Astrocyte (in vitro differentiated cells and primary cell): ENCODE data around the gene DOCK7. TPM values are rescaled to one million over a fixed set of nuclear protein-coding genes. Genes with fewer than 3 reads are reported as not detected.

Experiments
- DNase-seq: peaks from one replicate; pipeline ENCODE4 v3.0.0-alpha.2; 2010; ENCODE audit warnings: low read depth
- FAIRE-seq: peaks from 2 replicates; lab custom pipeline; 2011; peaks lifted over from hg19 to GRCh38; lab: Jason Lieb, UNC
- H2AFZ ChIP-seq: 2 replicates; pipeline ENCODE4 v1.6.0; 2012; ENCODE audit warnings: low read depth, low read length, inconsistent platforms
- H3K27ac ChIP-seq: 2 replicates; pipeline ENCODE4 v1.5.1; 2011; ENCODE audit warnings: low read depth, low read length, inconsistent platforms
- H3K27me3 ChIP-seq: 2 replicates; pipeline ENCODE4 v1.6.0; 2011; ENCODE audit warnings: low read length, inconsistent platforms; ENCODE audit not compliant: insufficient read depth
- H3K36me3 ChIP-seq: 2 replicates; pipeline ENCODE4 v1.5.1; 2011; ENCODE audit warnings: low read length, inconsistent platforms; ENCODE audit not compliant: insufficient read depth
- H3K4me1 ChIP-seq: 2 replicates; pipeline ENCODE4 v1.5.1; 2011; ENCODE audit warnings: low read length, inconsistent platforms; ENCODE audit not compliant: insufficient read depth
- H3K4me2 ChIP-seq: 2 replicates; pipeline ENCODE4 v1.6.0; 2012; ENCODE audit warnings: low read length, inconsistent platforms
- H3K4me3 ChIP-seq: 2 replicates; pipeline ENCODE4 v1.5.1; 2011; ENCODE audit warnings: low read depth, mild to moderate bottlenecking, low read length, inconsistent platforms; ENCODE audit not compliant: insufficient read depth
- H3K79me2 ChIP-seq: 2 replicates; pipeline ENCODE4 v1.6.0; 2012; ENCODE audit warnings: mild to moderate bottlenecking, low read length, inconsistent platforms; ENCODE audit not compliant: insufficient read depth
- H3K9ac ChIP-seq: 2 replicates; pipeline ENCODE4 v1.6.0; 2012; ENCODE audit warnings: mild to moderate bottlenecking, low read length, inconsistent platforms
- H3K9me3 ChIP-seq: 2 replicates; pipeline ENCODE4 v1.5.1; 2012; ENCODE audit warnings: low read depth, mild to moderate bottlenecking, low read length, inconsistent platforms; ENCODE audit not compliant: insufficient read depth
- H4K20me1 ChIP-seq: 2 replicates; pipeline ENCODE4 v1.6.0; 2012; ENCODE audit warnings: low read length, inconsistent platforms; ENCODE audit not compliant: insufficient read depth
- H3K27ac Mint-ChIP-seq: one replicate; pipeline ENCODE4 v1.8.0; 2021; ENCODE audit warnings: mild to moderate bottlenecking, mixed read lengths; ENCODE audit not compliant: unreplicated experiment
- H3K27me3 Mint-ChIP-seq: one replicate; pipeline ENCODE4 v1.8.0; 2021; ENCODE audit warnings: low read depth, mixed read lengths; ENCODE audit not compliant: unreplicated experiment
- H3K36me3 Mint-ChIP-seq: one replicate; pipeline ENCODE4 v1.8.0; 2021; ENCODE audit warnings: low read depth, mixed read lengths; ENCODE audit not compliant: unreplicated experiment
- H3K4me1 Mint-ChIP-seq: one replicate; pipeline ENCODE4 v1.8.0; 2021; ENCODE audit warnings: low read depth, mixed read lengths; ENCODE audit not compliant: unreplicated experiment
- H3K4me3 Mint-ChIP-seq: one replicate; pipeline ENCODE4 v1.8.0; 2021; ENCODE audit warnings: mild to moderate bottlenecking, moderate library complexity, mixed read lengths; ENCODE audit not compliant: unreplicated experiment
- H3K9me3 Mint-ChIP-seq: one replicate; pipeline ENCODE4 v1.8.0; 2021; ENCODE audit warnings: mild to moderate bottlenecking, mixed read lengths; ENCODE audit not compliant: unreplicated experiment
- EZH2 ChIP-seq: IDR thresholded peaks from 2 replicates; pipeline ENCODE4 v1.6.1; 2012; ENCODE audit warnings: mild to moderate bottlenecking, low read length, inconsistent platforms; ENCODE audit not compliant: insufficient read depth
- total RNA-seq: library from RNA; stranded (reverse); gene quantifications from 2 replicates; pipeline ENCODE4 v1.2.1, GENCODE V29; 2021
- TF ChIP-seq, protein P1 (sequence below): IDR thresholded peaks from 2 replicates; pipeline ENCODE4 v1.5.1; 2011; ENCODE audit warnings: low read depth, mild to moderate bottlenecking, inconsistent platforms, low read length, moderate library complexity; ENCODE audit not compliant: insufficient read depth

DOCK7 gene
- total RNA-seq, 1 donor from 2014 or later, result 68.7 TPM

DNA sequence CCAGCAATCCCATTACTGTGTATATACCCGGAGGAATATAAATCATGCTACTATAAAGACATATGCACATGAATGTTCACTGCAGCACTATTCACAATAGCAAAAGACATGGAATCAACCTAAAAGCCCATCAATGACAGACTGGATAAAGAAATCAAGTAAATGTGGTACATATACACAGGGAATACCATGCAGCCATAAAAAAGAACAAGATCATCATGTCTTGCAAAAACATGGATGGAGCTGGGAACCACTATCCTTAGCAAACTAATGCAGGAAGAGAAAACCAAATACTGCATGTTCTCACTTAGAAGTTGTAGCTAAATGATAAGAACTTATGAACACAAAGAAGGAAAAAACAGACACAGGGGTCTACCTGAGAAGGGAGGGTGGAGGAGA, 97.2 kb downstream of the DOCK7 start:
- Histone ChIP-seq H3K4me1 (peaks cover 11% of the 10 kb centered on the region), H3K27me3 (no peaks in the 10 kb centered on the region), H3K4me2 (no peak overlapping the region), H3K4me3 (no peak overlapping the region), H3K27ac (no peak overlapping the region), H2AFZ (no peak overlapping the region), H3K36me3 (no peaks in the 10 kb centered on the region), H3K9me3 (no peaks in the 10 kb centered on the region), H3K9ac (no peak overlapping the region), H3K79me2 (no peaks in the 10 kb centered on the region), H4K20me1 (no peaks in the 10 kb centered on the region)
- no peaks in the 10 kb centered on the region for H3K9me3 Mint-ChIP-seq
- no peaks in the 10 kb centered on the region for H3K36me3 Mint-ChIP-seq
- peaks cover 44% of the 10 kb centered on the region for H3K4me1 Mint-ChIP-seq
- no peaks in the 10 kb centered on the region for H3K27me3 Mint-ChIP-seq
- FAIRE-seq, result no peak
- TF ChIP-seq EZH2, result no peak
- TF ChIP-seq, protein P1, sequence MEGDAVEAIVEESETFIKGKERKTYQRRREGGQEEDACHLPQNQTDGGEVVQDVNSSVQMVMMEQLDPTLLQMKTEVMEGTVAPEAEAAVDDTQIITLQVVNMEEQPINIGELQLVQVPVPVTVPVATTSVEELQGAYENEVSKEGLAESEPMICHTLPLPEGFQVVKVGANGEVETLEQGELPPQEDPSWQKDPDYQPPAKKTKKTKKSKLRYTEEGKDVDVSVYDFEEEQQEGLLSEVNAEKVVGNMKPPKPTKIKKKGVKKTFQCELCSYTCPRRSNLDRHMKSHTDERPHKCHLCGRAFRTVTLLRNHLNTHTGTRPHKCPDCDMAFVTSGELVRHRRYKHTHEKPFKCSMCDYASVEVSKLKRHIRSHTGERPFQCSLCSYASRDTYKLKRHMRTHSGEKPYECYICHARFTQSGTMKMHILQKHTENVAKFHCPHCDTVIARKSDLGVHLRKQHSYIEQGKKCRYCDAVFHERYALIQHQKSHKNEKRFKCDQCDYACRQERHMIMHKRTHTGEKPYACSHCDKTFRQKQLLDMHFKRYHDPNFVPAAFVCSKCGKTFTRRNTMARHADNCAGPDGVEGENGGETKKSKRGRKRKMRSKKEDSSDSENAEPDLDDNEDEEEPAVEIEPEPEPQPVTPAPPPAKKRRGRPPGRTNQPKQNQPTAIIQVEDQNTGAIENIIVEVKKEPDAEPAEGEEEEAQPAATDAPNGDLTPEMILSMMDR, result no peak
- no peak overlapping the region for H3K27ac Mint-ChIP-seq
- DNase-seq, result no peak
- no peak overlapping the region for H3K4me3 Mint-ChIP-seq

DNA sequence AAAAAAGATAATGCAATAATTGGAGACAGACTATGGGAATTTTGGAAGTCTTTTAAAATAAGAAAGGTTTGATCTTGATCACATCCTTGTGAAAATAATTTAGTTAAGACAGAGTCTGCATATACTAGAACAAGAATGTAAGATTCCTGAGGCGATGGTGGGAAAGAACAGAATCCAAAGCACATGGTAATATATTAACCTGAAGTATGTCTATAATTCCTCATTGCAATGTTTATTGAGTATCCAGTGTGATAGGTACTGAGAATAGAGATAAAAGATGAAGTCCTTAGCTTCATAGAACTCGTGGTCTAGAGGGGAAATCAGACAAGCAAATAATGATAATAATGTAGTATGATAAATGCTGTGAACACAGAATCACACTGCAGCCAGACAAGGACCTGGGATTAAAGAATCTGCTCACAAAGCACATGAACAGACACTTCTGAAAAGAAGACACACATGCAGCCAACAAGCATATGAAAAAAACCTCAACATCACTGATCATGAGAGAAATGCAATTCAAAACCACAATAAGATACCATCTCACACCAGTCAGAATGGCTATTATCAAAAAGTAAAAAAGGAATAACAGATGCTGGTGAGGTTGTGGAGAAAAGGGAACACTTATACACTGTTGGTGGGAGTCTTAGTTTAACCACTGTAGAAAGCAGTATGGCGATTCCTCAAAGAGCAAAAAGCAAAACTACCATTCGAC, 97.8 kb downstream of the DOCK7 start:
- DNase-seq (peak; percentile 6), FAIRE-seq (no peak)
- Histone ChIP-seq H2AFZ (no peak overlapping the region), H3K9ac (no peak overlapping the region), H3K4me3 (no peak overlapping the region), H3K27me3 (no peaks in the 10 kb centered on the region), H3K36me3 (no peaks in the 10 kb centered on the region), H3K4me2 (no peak overlapping the region), H3K4me1 (peaks cover 11% of the 10 kb centered on the region), H3K27ac (no peak overlapping the region), H3K79me2 (no peaks in the 10 kb centered on the region), H3K9me3 (no peaks in the 10 kb centered on the region), H4K20me1 (no peaks in the 10 kb centered on the region)
- no peaks in the 10 kb centered on the region for H3K36me3 Mint-ChIP-seq
- no peaks in the 10 kb centered on the region for H3K9me3 Mint-ChIP-seq
- no peaks in the 10 kb centered on the region for H3K27me3 Mint-ChIP-seq
- TF ChIP-seq EZH2, result no peak
- TF ChIP-seq, protein P1, result no peak
- peak overlapping the region; percentile 73 for H3K27ac Mint-ChIP-seq
- H3K4me3 Mint-ChIP-seq, result peak overlapping the region; percentile 2
- H3K4me1 Mint-ChIP-seq, result peaks cover 47% of the 10 kb centered on the region

DNA sequence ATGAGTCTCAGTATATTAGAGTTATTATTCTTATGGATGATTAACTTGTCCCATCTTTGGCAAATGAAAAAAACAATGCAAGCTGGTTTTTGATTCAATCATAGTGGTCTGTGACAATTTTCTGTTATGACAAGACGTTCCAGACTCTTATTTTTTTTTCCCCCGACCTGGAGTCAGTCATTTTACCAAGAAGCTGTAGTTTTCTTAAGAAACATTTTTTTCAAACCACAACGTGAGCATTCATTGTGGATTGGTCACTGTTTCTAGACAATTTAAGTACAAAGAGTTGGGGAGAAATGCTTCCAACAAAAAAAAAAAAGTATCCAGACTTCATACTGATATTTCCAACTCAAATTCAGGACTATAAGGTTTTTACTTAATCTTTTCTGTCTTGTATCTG, 98.9 kb downstream of the DOCK7 start:
- Histone ChIP-seq H3K79me2 (no peaks in the 10 kb centered on the region), H4K20me1 (no peaks in the 10 kb centered on the region), H3K27me3 (no peaks in the 10 kb centered on the region), H3K4me2 (no peak overlapping the region), H3K27ac (no peak overlapping the region), H3K9me3 (no peaks in the 10 kb centered on the region), H3K36me3 (no peaks in the 10 kb centered on the region), H3K9ac (no peak overlapping the region), H2AFZ (no peak overlapping the region), H3K4me3 (no peak overlapping the region), H3K4me1 (peaks cover 11% of the 10 kb centered on the region)
- Mint-ChIP-seq H3K9me3 (no peaks in the 10 kb centered on the region), H3K36me3 (peaks cover 3% of the 10 kb centered on the region), H3K4me1 (peaks cover 46% of the 10 kb centered on the region), H3K27ac (peak overlapping the region; percentile 73), H3K4me3 (no peak overlapping the region), H3K27me3 (no peaks in the 10 kb centered on the region)
- TF ChIP-seq EZH2, result no peak
- TF ChIP-seq, protein P1, result no peak
- DNase-seq (peak; percentile 83), FAIRE-seq (peak; percentile 59)
